MM.1S (cell line): ENCODE results near the gene CERS2.

Source experiments
- DNase-seq: peaks from one replicate; pipeline ENCODE4 v3.0.0-alpha.2; 2015
- H2AFZ ChIP-seq: fragments of 300-600 bp; sonication (generic); 2 replicates; pipeline ENCODE4 v1.6.0; 2016; ENCODE audit warnings: antibody characterized with exemption, low read length
- H3F3A ChIP-seq: fragments of 300-600 bp; sonication (generic); 2 replicates; pipeline ENCODE4 v1.6.1; 2016; ENCODE audit warnings: mild to moderate bottlenecking, antibody characterized with exemption, low read length, moderate library complexity, mixed read lengths; ENCODE audit not compliant: insufficient read depth
- H3K27ac ChIP-seq: fragments of 300-600 bp; sonication (generic); 2 replicates; pipeline ENCODE4 v1.5.1; 2016; ENCODE audit warnings: mild to moderate bottlenecking, low read length
- H3K27me3 ChIP-seq: fragments of 300-600 bp; sonication (generic); replicated peaks from 2 replicates; pipeline ENCODE4 v1.6.0; 2016; ENCODE audit warnings: low read length; ENCODE audit not compliant: insufficient read depth
- H3K36me3 ChIP-seq: fragments of 300-600 bp; sonication (generic); replicated peaks from 2 replicates; pipeline ENCODE4 v1.6.1; 2016; ENCODE audit warnings: mild to moderate bottlenecking, low read length, mixed read lengths; ENCODE audit not compliant: insufficient read depth
- H3K4me1 ChIP-seq: fragments of 300-600 bp; sonication (generic); 2 replicates; pipeline ENCODE4 v1.6.1; 2016; ENCODE audit warnings: low read length, mixed read lengths
- H3K4me2 ChIP-seq: fragments of 300-600 bp; sonication (generic); 2 replicates; pipeline ENCODE4 v1.6.0; 2016; ENCODE audit warnings: low read depth, low read length
- H3K4me3 ChIP-seq: fragments of 300-600 bp; sonication (generic); 2 replicates; pipeline ENCODE4 v1.5.1; 2016; ENCODE audit warnings: low read length, mixed read lengths
- H3K79me2 ChIP-seq: fragments of 300-600 bp; sonication (generic); 2 replicates; pipeline ENCODE4 v1.6.1; 2016; ENCODE audit warnings: mixed run types, low read length, mixed read lengths
- H3K9ac ChIP-seq: fragments of 300-600 bp; sonication (generic); 2 replicates; pipeline ENCODE4 v1.6.1; 2016; ENCODE audit warnings: low read length, mixed read lengths
- H3K9me2 ChIP-seq: fragments of 300-600 bp; sonication (generic); replicated peaks from 2 replicates; pipeline ENCODE4 v1.6.1; 2016; ENCODE audit warnings: mild to moderate bottlenecking, low read length, mixed read lengths; ENCODE audit not compliant: insufficient read depth
- H3K9me3 ChIP-seq: fragments of 300-600 bp; sonication (generic); replicated peaks from 2 replicates; pipeline ENCODE4 v1.6.1; 2016; ENCODE audit warnings: mild to moderate bottlenecking, low read length, mixed read lengths; ENCODE audit not compliant: insufficient read depth
- H4K20me1 ChIP-seq: fragments of 300-600 bp; sonication (generic); 2 replicates; pipeline ENCODE4 v1.6.1; 2016; ENCODE audit warnings: mild to moderate bottlenecking, low read length, moderate library complexity, mixed read lengths; ENCODE audit not compliant: insufficient read depth
- CTCF ChIP-seq: fragments of 300-600 bp; sonication (generic); IDR thresholded peaks from 2 replicates; pipeline ENCODE4 v1.5.1; 2016; ENCODE audit warnings: antibody characterized with exemption, low read length, mixed read lengths
- EZH2 ChIP-seq: fragments of 300-600 bp; sonication (generic); optimal IDR thresholded peaks from 2 replicates; pipeline ENCODE3; 2017; ENCODE audit warnings: low read depth, mild to moderate bottlenecking, antibody characterized with exemption, low read length, mixed read lengths
- EZH2phosphoT487 ChIP-seq: fragments of 300-600 bp; sonication (generic); IDR thresholded peaks from 2 replicates; pipeline ENCODE4 v1.6.1; 2018; ENCODE audit warnings: antibody characterized with exemption, low read length

Gene CERS2

DNA sequence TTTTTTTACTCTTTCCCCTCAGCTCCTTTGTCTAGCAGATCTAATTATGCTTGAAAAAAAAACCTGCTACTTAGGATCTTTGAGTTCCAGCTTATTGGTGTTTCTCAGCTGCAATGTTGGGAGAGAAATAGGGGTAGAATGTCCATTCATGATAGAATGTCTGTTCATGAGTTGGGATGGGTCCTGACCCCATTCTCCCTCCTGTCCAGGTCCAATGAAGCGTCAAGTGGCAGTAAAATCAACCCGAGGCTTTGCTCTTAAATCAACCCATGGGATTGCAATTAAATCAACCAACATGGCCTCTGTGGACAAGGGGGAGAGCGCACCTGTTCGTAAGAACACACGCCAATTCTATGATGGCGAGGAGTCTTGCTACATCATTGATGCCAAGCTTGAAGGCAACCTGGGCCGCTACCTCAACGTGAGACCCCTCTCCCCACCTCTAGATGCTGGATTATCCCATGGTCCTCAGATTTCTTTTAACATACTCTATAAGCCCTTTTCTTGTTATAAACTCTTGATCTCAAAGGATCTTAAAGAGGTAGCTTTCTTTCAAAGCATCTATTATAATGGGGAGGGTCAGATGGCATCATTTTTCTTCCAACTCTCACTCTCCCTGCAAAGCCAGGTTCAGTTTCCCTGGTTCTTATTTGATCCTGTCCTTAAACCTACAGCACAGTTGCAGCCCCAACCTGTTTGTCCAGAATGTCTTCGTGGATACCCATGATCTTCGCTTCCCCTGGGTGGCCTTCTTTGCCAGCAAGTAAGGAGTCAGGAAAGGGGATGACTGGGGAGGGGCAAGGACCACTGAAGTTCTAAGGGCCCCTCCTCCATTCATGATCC, 11.1 kb downstream of the CERS2 start:
- no peak overlapping the region for H3K4me3 ChIP-seq
- H4K20me1 ChIP-seq, result no peaks in the 10 kb centered on the region
- H3K9me2 ChIP-seq, result no peaks in the 10 kb centered on the region
- DNase-seq, result no peak
- H3K9me3 ChIP-seq, result no peaks in the 10 kb centered on the region
- peaks cover 17% of the 10 kb centered on the region for H3K79me2 ChIP-seq
- no peak overlapping the region for H3K9ac ChIP-seq
- peaks cover 31% of the 10 kb centered on the region for H3K36me3 ChIP-seq
- H2AFZ ChIP-seq, result no peak overlapping the region
- no peak overlapping the region for H3K4me2 ChIP-seq
- no peak overlapping the region for H3K27ac ChIP-seq
- no peaks in the 10 kb centered on the region for H3F3A ChIP-seq
- TF ChIP-seq EZH2 (no peak), CTCF (no peak), EZH2phosphoT487 (no peak)
- no peaks in the 10 kb centered on the region for H3K27me3 ChIP-seq
- H3K4me1 ChIP-seq, result no peaks in the 10 kb centered on the region

GRCh38 chr1:150961756-150962155, 12.9 kb downstream of the CERS2 start:
- Histone ChIP-seq H3K36me3 (peaks cover 19% of the 10 kb centered on the region), H3K9me3 (no peaks in the 10 kb centered on the region), H3K4me1 (no peaks in the 10 kb centered on the region), H3F3A (no peaks in the 10 kb centered on the region), H2AFZ (no peak overlapping the region), H4K20me1 (no peaks in the 10 kb centered on the region), H3K79me2 (0 out of 2 replicates have a peak, but pooled peaks cover 2% of the 10 kb centered on the region), H3K4me2 (no peak overlapping the region), H3K4me3 (no peak overlapping the region), H3K9ac (no peak overlapping the region), H3K27ac (no peak overlapping the region), H3K9me2 (no peaks in the 10 kb centered on the region), H3K27me3 (no peaks in the 10 kb centered on the region)
- DNase-seq, result no peak
- no peak for TF ChIP-seq EZH2phosphoT487
- no peak for TF ChIP-seq CTCF
- no peak for TF ChIP-seq EZH2

GRCh38 chr1:150960646-150961045, 14.0 kb downstream of the CERS2 start:
- Histone ChIP-seq H3K4me1 (no peaks in the 10 kb centered on the region), H3K9me2 (no peaks in the 10 kb centered on the region), H2AFZ (no peak overlapping the region), H3F3A (no peaks in the 10 kb centered on the region), H3K4me3 (no peak overlapping the region), H3K9me3 (no peaks in the 10 kb centered on the region), H4K20me1 (no peaks in the 10 kb centered on the region), H3K36me3 (peaks cover 13% of the 10 kb centered on the region), H3K9ac (no peak overlapping the region), H3K27ac (no peak overlapping the region), H3K27me3 (no peaks in the 10 kb centered on the region), H3K4me2 (no peak overlapping the region), H3K79me2 (0 out of 2 replicates have a peak, but pooled peaks cover 2% of the 10 kb centered on the region)
- TF ChIP-seq EZH2 (no peak), EZH2phosphoT487 (no peak), CTCF (no peak)
- no peak for DNase-seq
